GM18505 (cell line): ENCODE data around the gene FCHSD2.
"Not testable (repeated sequence)": the region's sequence is repeated elsewhere in the genome, so short reads cannot be mapped to it uniquely, and the experiment has no call there.

Source experiments
- ATAC-seq: cut with Tn5 transposase; IDR thresholded peaks from one replicate; pipeline ENCODE4 v1.9.1; 2021; ENCODE audit not compliant: unreplicated experiment
- POLR2A ChIP-seq: IDR thresholded peaks from 4 replicates; pipeline ENCODE4 v1.6.1; 2011; ENCODE audit warnings: borderline replicate concordance; ENCODE audit not compliant: insufficient read depth, insufficient read length; ENCODE audit errors: extremely low read depth

The FCHSD2 gene

GRCh38 chr11:72983560-72983959 is 158.6 kb downstream of the FCHSD2 start:
- no peak for TF ChIP-seq POLR2A
- ATAC-seq, result no peak

DNA sequence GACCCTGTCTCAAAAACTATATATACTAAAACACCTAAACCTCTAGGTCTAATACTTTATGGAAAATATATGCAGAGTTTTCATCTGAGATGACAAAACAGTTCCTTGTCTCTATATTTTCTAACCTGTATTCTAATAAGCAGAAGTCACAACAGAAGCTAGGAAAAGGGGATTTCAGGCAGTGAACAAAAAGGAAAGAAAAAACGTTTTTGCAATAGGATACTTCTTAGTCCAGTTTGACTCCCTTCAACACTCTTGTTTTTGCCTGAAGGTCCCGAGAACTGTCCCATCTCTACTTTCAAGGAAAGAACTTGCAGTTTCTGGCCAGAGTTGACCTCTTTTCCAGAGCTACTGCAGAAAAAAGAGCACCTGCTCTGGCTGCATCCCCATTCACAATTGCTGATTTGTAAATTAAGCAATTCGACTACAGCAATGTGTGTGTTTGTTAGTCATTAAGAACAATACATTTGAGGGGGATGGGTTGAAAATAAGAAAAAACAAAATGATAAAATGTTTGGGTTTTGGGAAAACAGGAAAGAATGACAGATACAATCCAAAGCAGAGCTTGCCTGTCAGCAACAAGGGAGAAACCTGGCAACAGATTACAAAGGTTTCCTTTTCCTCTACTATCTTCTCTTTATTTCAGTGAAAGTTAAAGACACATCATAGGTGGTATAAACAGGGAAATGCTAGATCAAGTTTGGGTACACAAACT is 160.0 kb downstream of the FCHSD2 start:
- no peak for ATAC-seq
- TF ChIP-seq POLR2A, result no peak

GRCh38 chr11:72981080-72981479 is 161.0 kb downstream of the FCHSD2 start:
- no peak for TF ChIP-seq POLR2A
- no peak for ATAC-seq

GRCh38 chr11:72977782-72978181 is 164.3 kb downstream of the FCHSD2 start:
- not testable (repeated sequence) for ATAC-seq

DNA sequence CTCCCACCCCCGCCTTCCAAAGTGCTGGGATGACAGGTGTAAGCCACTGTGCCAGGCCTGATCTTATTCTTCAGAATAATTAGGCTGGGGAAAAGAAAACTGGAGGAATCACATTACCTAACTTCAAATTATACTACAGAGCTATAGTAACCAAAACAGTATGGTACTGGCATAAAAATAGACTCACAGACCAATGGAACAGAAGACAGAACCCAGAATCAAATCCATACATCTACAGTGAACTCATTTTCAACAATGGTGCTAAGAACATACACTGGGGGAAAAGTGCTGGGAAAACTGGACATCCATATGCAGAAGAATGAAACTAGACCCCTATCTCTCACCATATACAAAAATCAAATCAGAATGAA is 165.6 kb downstream of the FCHSD2 start:
- not testable (repeated sequence) for ATAC-seq

DNA sequence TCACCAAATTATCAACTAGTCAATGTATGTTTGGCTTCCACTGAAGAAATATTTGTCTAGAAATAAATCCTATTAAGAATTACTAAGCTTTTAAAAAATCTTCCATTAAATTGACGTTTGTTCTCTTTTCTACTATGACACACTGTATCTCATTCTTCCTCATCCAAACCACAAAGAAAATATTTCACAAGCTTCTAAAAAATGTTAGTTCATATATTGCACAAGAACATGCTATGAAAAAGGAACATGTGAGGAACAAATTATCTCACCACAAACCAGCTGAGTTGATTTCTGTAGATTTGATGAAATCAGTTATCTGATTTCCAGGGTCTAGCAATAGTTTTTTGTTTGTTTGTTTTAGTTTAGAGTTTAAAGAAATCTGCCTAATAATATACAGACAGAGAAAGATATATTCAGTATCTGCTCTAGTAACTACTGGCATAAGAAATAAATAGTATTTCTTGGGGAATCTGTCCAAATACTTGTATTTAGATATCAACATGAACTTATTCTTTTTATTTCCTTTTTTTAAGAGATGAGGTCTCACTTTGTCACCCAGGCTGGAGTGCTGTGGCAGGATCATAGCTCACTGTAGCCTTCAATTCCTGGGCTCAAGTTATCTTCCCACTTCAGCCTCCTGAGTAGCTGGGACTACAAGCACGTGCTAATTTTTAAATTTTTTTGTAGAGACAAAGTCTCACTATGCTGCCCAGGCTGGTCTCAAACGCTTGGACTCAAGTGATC is 166.2 kb downstream of the FCHSD2 start:
- no peak for TF ChIP-seq POLR2A
- no peak for ATAC-seq

DNA sequence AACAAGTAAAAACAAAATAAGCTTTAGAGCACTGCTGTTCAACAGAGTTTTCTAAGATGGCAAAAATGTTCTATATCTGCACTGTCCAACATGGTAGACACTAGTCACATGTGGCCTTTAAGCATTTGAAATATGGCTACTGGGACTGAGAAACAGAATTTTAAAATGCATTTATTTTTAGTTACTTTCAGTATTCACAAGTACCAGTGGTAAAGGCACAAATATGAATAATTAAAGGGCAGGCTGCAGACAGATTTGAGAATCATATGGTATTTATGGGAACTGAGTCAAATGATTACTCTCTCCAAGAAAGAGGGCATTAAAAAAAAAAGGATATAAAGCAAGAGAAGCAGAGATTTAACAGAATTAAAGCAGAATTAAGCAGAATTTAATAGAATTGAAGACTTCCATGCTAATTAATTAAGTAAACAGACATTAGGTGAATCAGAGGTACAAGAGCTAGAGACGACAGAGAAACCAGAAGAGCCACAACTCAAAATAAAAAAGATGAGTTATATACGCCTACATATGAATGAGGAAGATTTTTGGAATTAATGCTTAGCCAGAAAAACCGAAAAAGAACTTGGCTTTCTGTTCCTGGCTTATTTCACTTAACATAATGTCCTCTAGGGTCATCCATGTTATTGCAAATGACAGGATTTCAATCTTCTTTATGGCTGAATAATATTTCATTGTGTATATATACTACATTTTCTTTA is 167.5 kb downstream of the FCHSD2 start:
- TF ChIP-seq POLR2A, result no peak
- no peak for ATAC-seq

DNA sequence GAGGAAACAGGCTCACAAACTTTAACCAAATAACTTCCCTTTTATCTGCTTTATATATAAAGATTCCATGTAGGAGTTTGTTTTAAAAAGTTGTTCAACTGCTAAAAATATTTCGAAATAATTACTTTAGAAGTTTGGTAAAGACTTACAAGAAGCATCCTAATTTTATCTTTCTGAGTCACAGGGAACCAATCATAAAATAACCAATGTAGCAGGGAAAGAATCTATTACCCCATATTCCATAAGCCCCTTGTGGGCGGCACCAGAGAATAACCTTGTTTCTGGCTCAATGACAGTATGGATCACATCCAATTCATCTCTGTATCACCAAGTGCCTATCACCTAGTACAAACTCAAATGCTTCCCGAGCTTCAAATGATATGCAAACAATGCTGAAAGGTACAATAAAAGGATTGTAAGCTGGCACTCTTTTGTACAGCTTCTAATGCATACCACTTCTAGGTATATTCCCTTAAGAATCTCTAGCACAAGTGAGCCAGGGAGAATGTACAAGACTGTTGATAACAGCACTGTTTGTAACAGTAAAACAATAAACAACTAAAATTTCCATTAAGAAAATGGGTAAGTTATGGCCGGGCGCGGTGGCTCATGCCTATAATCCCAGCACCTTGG is 169.5 kb downstream of the FCHSD2 start:
- no peak for TF ChIP-seq POLR2A
- no peak for ATAC-seq

- ATAC-seq, result no peak
- no peak for TF ChIP-seq POLR2A
Observed at GRCh38 chr11:72971192-72971967, 170.7 kb downstream of the FCHSD2 start.

GRCh38 chr11:72970557-72971118 is 171.5 kb downstream of the FCHSD2 start:
- ATAC-seq, result no peak
- TF ChIP-seq POLR2A, result no peak

GRCh38 chr11:72969894-72970335 is 172.2 kb downstream of the FCHSD2 start:
- TF ChIP-seq POLR2A, result peak; percentile 17
- ATAC-seq, result peak; percentile 61

DNA sequence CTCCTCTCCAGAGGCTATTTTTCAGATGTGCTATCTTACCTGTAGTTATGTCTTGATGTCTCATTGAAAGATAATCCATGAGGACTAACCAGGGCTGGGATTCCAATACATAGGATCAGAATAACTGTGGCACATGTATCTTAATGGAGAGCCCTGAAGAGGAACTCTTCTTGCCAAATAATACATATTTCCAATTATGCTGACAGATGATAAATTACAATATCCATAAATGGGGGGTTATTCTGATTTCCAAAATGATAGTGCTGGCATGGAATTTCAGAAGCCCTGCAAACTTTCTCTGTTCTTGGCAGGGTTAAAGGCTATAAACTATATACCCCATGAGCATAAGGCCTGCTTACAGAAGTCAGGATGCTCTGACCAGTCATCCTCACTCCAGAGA is 173.7 kb downstream of the FCHSD2 start:
- no peak for TF ChIP-seq POLR2A

More for the DNA sequence above, 173.7 kb downstream of the FCHSD2 start:
- ATAC-seq, result no peak
